ENCODE results near the gene OR9A4. TPM values are rescaled to one million over a fixed set of nuclear protein-coding genes. Genes with fewer than 3 reads are reported as not detected.

Gene OR9A4
- polyA plus RNA-seq, 1 donor from 2014 or later, result not detected

Other genes with a start within 250 kb of the OR9A4 start
- 13.0 TPM for gene DENND11, start 214.2 kb upstream of the OR9A4 start, polyA plus RNA-seq (ENCODE audit: insufficient read depth, low read depth, low replicate concordance)
- gene WEE2, start 208.0 kb upstream of the OR9A4 start, polyA plus RNA-seq (ENCODE audit: insufficient read depth, low read depth, low replicate concordance), result not detected
- 149 TPM for gene SSBP1, start 178.0 kb upstream of the OR9A4 start, polyA plus RNA-seq (ENCODE audit: insufficient read depth, low read depth, low replicate concordance)
- gene TAS2R3, start 152.3 kb upstream of the OR9A4 start, polyA plus RNA-seq (ENCODE audit: insufficient read depth, low read depth, low replicate concordance), result not detected
- gene TAS2R4, start 139.7 kb upstream of the OR9A4 start, polyA plus RNA-seq (ENCODE audit: insufficient read depth, low read depth, low replicate concordance), result 0.17 TPM
- not detected for gene TAS2R5, start 126.2 kb upstream of the OR9A4 start, polyA plus RNA-seq (ENCODE audit: insufficient read depth, low read depth, low replicate concordance)
- gene PRSS37, start 74.9 kb upstream of the OR9A4 start, polyA plus RNA-seq (ENCODE audit: insufficient read depth, low read depth, low replicate concordance), result not detected
- 0.14 TPM for gene CLEC5A, start 30.6 kb downstream of the OR9A4 start, polyA plus RNA-seq (ENCODE audit: insufficient read depth, low read depth, low replicate concordance)
- gene TAS2R38, start 57.4 kb downstream of the OR9A4 start, polyA plus RNA-seq (ENCODE audit: insufficient read depth, low read depth, low replicate concordance), result not detected
- 0.34 TPM for gene MGAM, start 79.5 kb downstream of the OR9A4 start, polyA plus RNA-seq (ENCODE audit: insufficient read depth, low read depth, low replicate concordance)
- gene MGAM2, start 195.3 kb downstream of the OR9A4 start, polyA plus RNA-seq (ENCODE audit: insufficient read depth, low read depth, low replicate concordance), result not detected

All from brain (organoid and tissue), 1 donor.